ENCODE results near the gene CFAP141.

DNA sequence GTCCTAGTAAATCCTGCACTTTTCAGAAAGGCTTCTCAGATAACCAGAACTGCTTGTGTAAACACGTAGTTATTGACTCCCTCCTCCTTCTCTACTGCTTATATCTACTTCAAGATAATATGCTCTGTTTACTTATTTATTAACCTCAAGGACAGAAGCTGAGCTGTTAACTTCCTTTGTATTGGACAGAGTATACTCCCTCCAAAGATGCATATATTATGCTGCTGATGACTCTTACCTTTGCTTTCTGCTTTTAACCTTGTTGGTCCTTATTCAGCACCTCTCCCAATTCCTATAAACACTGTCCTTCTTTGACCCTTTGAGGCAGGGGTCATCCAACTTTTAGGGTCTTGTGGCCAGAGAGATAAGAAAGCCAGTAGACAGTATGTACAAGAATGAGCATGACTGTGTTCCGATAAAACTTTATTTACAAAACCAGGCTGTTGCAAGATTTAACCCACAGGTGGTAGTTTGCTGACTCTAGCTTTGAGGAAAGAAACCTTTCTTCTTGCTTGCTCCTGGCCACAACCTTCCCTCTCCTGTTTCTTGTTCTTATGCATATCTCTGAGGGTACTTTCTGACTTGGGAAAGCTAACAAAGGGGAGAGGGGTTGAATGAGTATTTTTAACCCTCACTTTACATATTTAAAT, 19.2 kb downstream of the CFAP141 start:
- TF ChIP-seq, protein P1, sequence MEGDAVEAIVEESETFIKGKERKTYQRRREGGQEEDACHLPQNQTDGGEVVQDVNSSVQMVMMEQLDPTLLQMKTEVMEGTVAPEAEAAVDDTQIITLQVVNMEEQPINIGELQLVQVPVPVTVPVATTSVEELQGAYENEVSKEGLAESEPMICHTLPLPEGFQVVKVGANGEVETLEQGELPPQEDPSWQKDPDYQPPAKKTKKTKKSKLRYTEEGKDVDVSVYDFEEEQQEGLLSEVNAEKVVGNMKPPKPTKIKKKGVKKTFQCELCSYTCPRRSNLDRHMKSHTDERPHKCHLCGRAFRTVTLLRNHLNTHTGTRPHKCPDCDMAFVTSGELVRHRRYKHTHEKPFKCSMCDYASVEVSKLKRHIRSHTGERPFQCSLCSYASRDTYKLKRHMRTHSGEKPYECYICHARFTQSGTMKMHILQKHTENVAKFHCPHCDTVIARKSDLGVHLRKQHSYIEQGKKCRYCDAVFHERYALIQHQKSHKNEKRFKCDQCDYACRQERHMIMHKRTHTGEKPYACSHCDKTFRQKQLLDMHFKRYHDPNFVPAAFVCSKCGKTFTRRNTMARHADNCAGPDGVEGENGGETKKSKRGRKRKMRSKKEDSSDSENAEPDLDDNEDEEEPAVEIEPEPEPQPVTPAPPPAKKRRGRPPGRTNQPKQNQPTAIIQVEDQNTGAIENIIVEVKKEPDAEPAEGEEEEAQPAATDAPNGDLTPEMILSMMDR (IDR thresholded peaks at IDR 0.05; ENCODE audit: low read depth, low read length, poor library complexity, severe bottlenecking): no peak
- TF ChIP-seq EZH2phosphoT487 (IDR thresholded peaks at IDR 0.05; ENCODE audit: borderline replicate concordance, low read length): no peak
